ENCODE results near the gene PPIP5K2.

The PPIP5K2 gene

DNA sequence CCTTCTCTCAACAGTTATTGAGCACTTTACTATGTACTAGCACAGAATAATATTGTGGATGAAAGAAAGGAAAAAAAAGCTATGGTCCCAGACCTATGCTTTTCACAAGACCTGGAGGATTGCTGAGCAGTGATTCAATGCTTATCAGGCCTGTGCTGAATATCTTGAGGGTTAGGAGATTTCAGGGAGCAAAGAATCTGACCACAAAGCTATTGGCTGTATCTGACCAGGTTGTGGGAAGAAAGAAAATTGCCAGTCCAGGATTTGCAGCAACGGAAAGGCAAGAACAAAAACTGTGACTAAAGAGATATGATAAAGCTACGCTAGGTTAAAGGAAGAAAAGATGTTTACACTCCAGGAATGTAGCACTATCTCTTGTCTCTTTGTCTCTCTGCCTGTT lies 123.6 kb downstream of the PPIP5K2 start:
- CTCF ChIA-PET, result interaction anchor here (0.7 kb wide), 1 partner anchor 221 kb away, joined by 3 read pairs; no protein-coding TSS in a partner anchor
- no peak for TF ChIP-seq NFRKB (IDR thresholded peaks at IDR 0.05)
- TF ChIP-seq, protein P1, sequence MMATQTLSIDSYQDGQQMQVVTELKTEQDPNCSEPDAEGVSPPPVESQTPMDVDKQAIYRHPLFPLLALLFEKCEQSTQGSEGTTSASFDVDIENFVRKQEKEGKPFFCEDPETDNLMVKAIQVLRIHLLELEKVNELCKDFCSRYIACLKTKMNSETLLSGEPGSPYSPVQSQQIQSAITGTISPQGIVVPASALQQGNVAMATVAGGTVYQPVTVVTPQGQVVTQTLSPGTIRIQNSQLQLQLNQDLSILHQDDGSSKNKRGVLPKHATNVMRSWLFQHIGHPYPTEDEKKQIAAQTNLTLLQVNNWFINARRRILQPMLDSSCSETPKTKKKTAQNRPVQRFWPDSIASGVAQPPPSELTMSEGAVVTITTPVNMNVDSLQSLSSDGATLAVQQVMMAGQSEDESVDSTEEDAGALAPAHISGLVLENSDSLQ (IDR thresholded peaks at IDR 0.05), result no peak
- TF ChIP-seq FOXK2 (IDR thresholded peaks at IDR 0.05), result no peak
- no peak for TF ChIP-seq FOXA1 (IDR thresholded peaks at IDR 0.05)
- TF ChIP-seq SP1 (IDR thresholded peaks at IDR 0.05), result no peak
- TF ChIP-seq ZNF384 (IDR thresholded peaks at IDR 0.05), result no peak
- no peak for DNase-seq (ENCODE audit: extremely low spot score)
- POLR2A ChIA-PET, result no interaction called here

- CTCF ChIA-PET, result no interaction called here
- TF ChIP-seq BHLHE40 (IDR thresholded peaks at IDR 0.05; ENCODE audit: borderline replicate concordance), result no peak
- TF ChIP-seq CTBP1 (IDR thresholded peaks at IDR 0.05; ENCODE audit: borderline replicate concordance), result no peak
- TF ChIP-seq ELF4 (IDR thresholded peaks at IDR 0.05), result no peak
- TF ChIP-seq L3MBTL2 (conservative IDR thresholded peaks at IDR 0.05), result no peak
- TF ChIP-seq TARDBP (IDR thresholded peaks at IDR 0.05), result no peak
- no peak for TF ChIP-seq ARNT (IDR thresholded peaks at IDR 0.05)
- TF ChIP-seq FOXA1 (IDR thresholded peaks at IDR 0.05), result no peak
- POLR2A ChIA-PET, result no interaction called here
- no peak for DNase-seq (ENCODE audit: extremely low spot score)
Observed at GRCh38 chr5:103244398-103244797, 124.3 kb downstream of the PPIP5K2 start.

- CTCF ChIA-PET, result no interaction called here
- POLR2A ChIA-PET, result interaction anchor here (1.5 kb wide), 1 partner anchor 13 kb away, joined by 4 read pairs; the partner anchor contains the start of gene MACIR
- no peak for TF ChIP-seq SUZ12 (IDR thresholded peaks at IDR 0.05)
- TF ChIP-seq FOXM1 (IDR thresholded peaks at IDR 0.05; ENCODE audit: borderline replicate concordance), result no peak
- TF ChIP-seq, protein P1 (IDR thresholded peaks at IDR 0.05), result no peak
- TF ChIP-seq TARDBP (IDR thresholded peaks at IDR 0.05), result no peak
- TF ChIP-seq L3MBTL2 (conservative IDR thresholded peaks at IDR 0.05), result no peak
- no peak for TF ChIP-seq ARNT (IDR thresholded peaks at IDR 0.05)
- TF ChIP-seq FOXA1 (IDR thresholded peaks at IDR 0.05), result no peak
- TF ChIP-seq NFRKB (IDR thresholded peaks at IDR 0.05), result no peak
- no peak for TF ChIP-seq SP1 (IDR thresholded peaks at IDR 0.05)
- no peak for TF ChIP-seq ZNF384 (IDR thresholded peaks at IDR 0.05)
- no peak for TF ChIP-seq FOXK2 (IDR thresholded peaks at IDR 0.05)
- no peak for TF ChIP-seq HDGF (IDR thresholded peaks at IDR 0.05; ENCODE audit: borderline replicate concordance)
- DNase-seq (ENCODE audit: extremely low spot score), result no peak
Observed at GRCh38 chr5:103245761-103246160, 125.7 kb downstream of the PPIP5K2 start.

DNA sequence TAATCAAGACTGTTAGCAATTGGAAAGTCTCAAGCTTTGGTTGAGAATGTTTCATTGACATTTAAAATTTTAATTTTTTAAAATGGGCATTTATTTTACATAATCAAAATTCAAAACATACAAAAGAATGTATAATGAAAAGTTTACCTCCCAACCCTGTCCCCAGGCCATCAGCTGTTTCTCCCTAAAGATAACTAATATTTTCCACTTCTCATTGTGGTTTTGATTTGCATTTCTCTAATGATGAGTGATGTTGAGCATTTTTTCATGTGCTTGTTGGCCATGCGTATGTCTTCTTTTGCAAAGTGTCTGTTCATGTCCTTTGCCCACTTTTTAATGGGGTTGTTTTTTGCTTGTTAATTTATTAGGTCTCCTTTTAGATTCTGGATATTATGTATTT lies 127.0 kb downstream of the PPIP5K2 start:
- DNase-seq (ENCODE audit: extremely low spot score), result no peak
- TF ChIP-seq SP1 (IDR thresholded peaks at IDR 0.05) (no peak), FOXK2 (IDR thresholded peaks at IDR 0.05) (no peak), ELF4 (IDR thresholded peaks at IDR 0.05) (no peak), HDGF (IDR thresholded peaks at IDR 0.05; ENCODE audit: borderline replicate concordance) (no peak), ZNF384 (IDR thresholded peaks at IDR 0.05) (no peak), NFRKB (IDR thresholded peaks at IDR 0.05) (no peak), ARNT (IDR thresholded peaks at IDR 0.05) (no peak), LEF1 (IDR thresholded peaks at IDR 0.05; ENCODE audit: borderline replicate concordance) (no peak), TARDBP (IDR thresholded peaks at IDR 0.05) (no peak)
- ChIA-PET POLR2A (interaction anchor here (1.5 kb wide), 1 partner anchor 11 kb away, joined by 4 read pairs; the partner anchor contains the start of gene MACIR), CTCF (no interaction called here)

- ChIA-PET POLR2A (no interaction called here), CTCF (no interaction called here)
- TF ChIP-seq TARDBP (IDR thresholded peaks at IDR 0.05) (no peak), ZNF384 (IDR thresholded peaks at IDR 0.05) (no peak), BHLHE40 (IDR thresholded peaks at IDR 0.05; ENCODE audit: borderline replicate concordance) (no peak), CTBP1 (IDR thresholded peaks at IDR 0.05; ENCODE audit: borderline replicate concordance) (no peak)
- no peak for DNase-seq (ENCODE audit: extremely low spot score)
Observed at GRCh38 chr5:103249068-103249467, 129.0 kb downstream of the PPIP5K2 start.

- DNase-seq (ENCODE audit: extremely low spot score), result no peak
- CTCF ChIA-PET, result interaction anchor here (0.7 kb wide), 1 partner anchor 30 kb away, joined by 3 read pairs; no protein-coding TSS in a partner anchor
- POLR2A ChIA-PET, result no interaction called here
- TF ChIP-seq, protein P1 (IDR thresholded peaks at IDR 0.05), result no peak
- TF ChIP-seq ZNF384 (IDR thresholded peaks at IDR 0.05) (no peak), SUZ12 (IDR thresholded peaks at IDR 0.05) (no peak), ARNT (IDR thresholded peaks at IDR 0.05) (no peak), SP1 (IDR thresholded peaks at IDR 0.05) (no peak), ELF4 (IDR thresholded peaks at IDR 0.05) (no peak)
Observed at GRCh38 chr5:103254921-103255320, 134.8 kb downstream of the PPIP5K2 start.

- no peak for DNase-seq (ENCODE audit: extremely low spot score)
- POLR2A ChIA-PET, result no interaction called here
- TF ChIP-seq CTBP1 (IDR thresholded peaks at IDR 0.05; ENCODE audit: borderline replicate concordance) (no peak), SUZ12 (IDR thresholded peaks at IDR 0.05) (no peak), TARDBP (IDR thresholded peaks at IDR 0.05) (no peak), ARNT (IDR thresholded peaks at IDR 0.05) (no peak), LEF1 (IDR thresholded peaks at IDR 0.05; ENCODE audit: borderline replicate concordance) (no peak), L3MBTL2 (conservative IDR thresholded peaks at IDR 0.05) (no peak), ELF4 (IDR thresholded peaks at IDR 0.05) (no peak), NFRKB (IDR thresholded peaks at IDR 0.05) (no peak), ZNF384 (IDR thresholded peaks at IDR 0.05) (no peak), HDGF (IDR thresholded peaks at IDR 0.05; ENCODE audit: borderline replicate concordance) (no peak)
- TF ChIP-seq, protein P1 (IDR thresholded peaks at IDR 0.05), result no peak
- CTCF ChIA-PET, result no interaction called here
Observed at GRCh38 chr5:103255691-103256090, 135.6 kb downstream of the PPIP5K2 start.

Data from HEK293T (cell line).